GM18519 (cell line): ENCODE measurements around the gene RERG.
"Not testable (repeated sequence)": the region's sequence is repeated elsewhere in the genome, so short reads cannot be mapped to it uniquely, and the experiment has no call there.

ENCODE experiments used
- ATAC-seq: cut with Tn5 transposase; IDR thresholded peaks from one replicate; pipeline ENCODE4 v1.9.1; 2021; ENCODE audit warnings: mild to moderate bottlenecking, moderate library complexity; ENCODE audit not compliant: unreplicated experiment, low FRiP score

The RERG gene

GRCh38 chr12:15152456-15152855 lies 68.8 kb downstream of the RERG start:
- no peak for ATAC-seq

GRCh38 chr12:15151161-15152091 lies 69.8 kb downstream of the RERG start:
- no peak for ATAC-seq

- no peak for ATAC-seq
Measured at GRCh38 chr12:15146585-15146984, 74.6 kb downstream of the RERG start.

- no peak for ATAC-seq
Measured at GRCh38 chr12:15143467-15143866, 77.8 kb downstream of the RERG start.

- ATAC-seq: no peak
Measured at GRCh38 chr12:15142711-15143110, 78.5 kb downstream of the RERG start.

GRCh38 chr12:15131431-15131830 lies 89.8 kb downstream of the RERG start:
- ATAC-seq: no peak

- no peak for ATAC-seq
Measured at GRCh38 chr12:15130541-15130940, 90.7 kb downstream of the RERG start.

- ATAC-seq: no peak
Measured at GRCh38 chr12:15123401-15123800, 97.8 kb downstream of the RERG start.

GRCh38 chr12:15122344-15122743 lies 98.9 kb downstream of the RERG start:
- no peak for ATAC-seq

- ATAC-seq: no peak
Measured at GRCh38 chr12:15118955-15119354, 102.3 kb downstream of the RERG start.

- no peak for ATAC-seq
Measured at GRCh38 chr12:15116983-15117382, 104.2 kb downstream of the RERG start.

GRCh38 chr12:15116086-15116485 lies 105.1 kb downstream of the RERG start:
- ATAC-seq: no peak

GRCh38 chr12:15115434-15115833 lies 105.8 kb downstream of the RERG start:
- no peak for ATAC-seq

- no peak for ATAC-seq
Measured at GRCh38 chr12:15114501-15114900, 106.7 kb downstream of the RERG start.

- no peak for ATAC-seq
Measured at GRCh38 chr12:15092826-15093225, 128.4 kb downstream of the RERG start.

GRCh38 chr12:15090441-15090840 lies 130.8 kb downstream of the RERG start:
- no peak for ATAC-seq

GRCh38 chr12:15088105-15088504 lies 133.1 kb downstream of the RERG start:
- ATAC-seq: no peak

GRCh38 chr12:15077751-15078150 lies 143.5 kb downstream of the RERG start:
- ATAC-seq: not testable (repeated sequence)

- ATAC-seq: no peak
Measured at GRCh38 chr12:15074351-15074750, 146.9 kb downstream of the RERG start.

- no peak for ATAC-seq
Measured at GRCh38 chr12:15059123-15059522, 162.1 kb downstream of the RERG start.
